ENCODE measurements around the gene PIK3R3. TPM values are rescaled to one million over a fixed set of nuclear protein-coding genes. Genes with fewer than 3 reads are reported as not detected.

The PIK3R3 gene
- total RNA-seq, 1 experiment from 2014 or later: 19.2 TPM

DNA sequence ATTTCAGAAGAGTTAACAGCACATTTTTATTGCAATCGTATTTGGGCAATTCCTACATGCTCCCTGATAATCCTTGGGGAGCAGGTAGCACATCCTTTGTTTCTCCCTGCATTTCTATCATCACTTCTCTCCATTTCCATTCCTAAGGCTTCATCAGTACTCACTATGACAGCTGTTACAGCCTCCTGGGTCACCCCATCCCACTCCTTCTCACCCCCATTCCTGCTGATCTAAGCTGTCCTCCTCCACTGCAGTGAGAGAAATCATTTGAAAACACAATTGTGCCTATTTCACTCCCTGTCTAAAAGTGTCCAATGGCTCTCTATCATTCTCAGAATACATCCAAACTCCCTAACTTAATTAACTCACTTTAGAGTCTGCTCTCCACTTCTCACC is 25.5 kb upstream of the PIK3R3 start:
- DNase-seq (ENCODE audit: low read depth): no peak

DNA sequence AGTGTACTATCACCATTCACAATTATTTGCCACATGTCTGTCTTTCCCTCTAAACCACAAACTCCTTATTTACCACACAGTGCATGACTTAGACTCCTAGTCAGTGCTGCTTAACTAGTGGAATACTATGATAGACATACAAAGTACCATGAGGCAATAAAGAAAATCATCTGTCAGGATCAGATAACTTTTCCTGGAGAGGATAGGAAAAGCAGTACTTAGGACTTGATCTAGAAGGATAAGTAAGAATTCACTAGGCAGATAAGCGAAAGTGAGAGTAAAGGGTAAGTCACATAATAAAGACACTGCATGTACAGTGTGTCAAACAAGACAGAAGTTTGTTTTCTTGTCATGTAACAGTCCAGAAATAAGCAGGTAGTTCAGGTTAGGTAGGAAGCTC is 21.3 kb upstream of the PIK3R3 start:
- peak; percentile 46 for DNase-seq (ENCODE audit: low read depth)

DNA sequence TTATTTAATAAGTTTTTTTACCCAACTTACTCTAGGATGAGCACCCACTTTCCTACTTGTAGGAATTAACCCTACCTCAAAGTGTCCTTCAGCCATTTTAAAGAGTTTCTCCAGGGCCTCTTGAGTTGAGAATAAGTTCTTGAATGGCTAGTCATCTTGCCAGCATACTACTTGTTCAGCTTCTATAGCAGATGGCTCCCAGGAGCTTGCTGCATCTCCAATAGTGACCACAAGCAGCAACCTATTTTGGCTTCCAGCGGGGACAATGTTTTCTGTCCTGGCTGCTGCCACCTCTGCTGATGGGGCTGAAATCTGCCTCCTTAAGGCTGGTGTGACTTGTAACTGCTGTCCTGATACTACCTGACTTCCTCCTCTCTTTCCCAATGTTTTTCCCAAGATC is 20.8 kb upstream of the PIK3R3 start:
- no peak for DNase-seq (ENCODE audit: low read depth)

DNA sequence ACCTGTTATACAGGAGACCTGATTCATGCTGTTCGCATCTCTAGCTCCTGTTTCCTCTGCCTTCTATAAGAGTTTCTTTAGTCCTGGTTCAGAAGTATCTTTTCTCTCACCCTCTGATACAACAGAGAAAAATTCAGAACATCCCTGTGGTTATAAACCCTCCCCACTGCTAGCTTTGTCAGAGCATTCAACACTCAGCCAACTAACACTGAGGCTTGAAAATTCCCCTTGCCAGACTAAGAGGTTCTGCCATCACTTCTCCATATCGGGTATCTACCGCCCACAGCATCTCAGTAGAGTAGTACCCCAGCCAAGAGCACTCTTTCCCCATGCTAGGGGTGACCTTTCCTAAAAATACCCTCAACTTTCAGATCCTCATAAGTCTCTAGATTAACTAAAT is 19.6 kb upstream of the PIK3R3 start:
- peak; percentile 76 for DNase-seq (ENCODE audit: low read depth)

DNA sequence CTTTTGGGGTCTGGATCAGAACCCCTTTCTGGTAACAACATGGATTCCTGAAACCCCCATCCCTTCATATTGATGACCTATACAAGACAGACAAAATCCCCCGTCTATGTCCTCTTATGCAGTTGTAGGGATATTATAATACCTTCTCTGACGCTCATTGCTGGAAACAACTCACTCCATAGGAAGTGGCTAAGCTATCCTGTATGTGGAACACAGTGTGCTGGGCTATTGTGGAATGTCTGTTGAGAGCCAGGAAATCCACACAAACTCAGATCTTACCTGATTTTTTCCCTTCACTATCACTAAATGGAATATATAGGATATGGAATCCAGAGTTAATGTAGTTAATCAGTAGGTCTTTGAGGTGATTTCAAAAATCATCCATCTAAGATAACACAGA is 17.7 kb upstream of the PIK3R3 start:
- no peak for DNase-seq (ENCODE audit: low read depth)

DNA sequence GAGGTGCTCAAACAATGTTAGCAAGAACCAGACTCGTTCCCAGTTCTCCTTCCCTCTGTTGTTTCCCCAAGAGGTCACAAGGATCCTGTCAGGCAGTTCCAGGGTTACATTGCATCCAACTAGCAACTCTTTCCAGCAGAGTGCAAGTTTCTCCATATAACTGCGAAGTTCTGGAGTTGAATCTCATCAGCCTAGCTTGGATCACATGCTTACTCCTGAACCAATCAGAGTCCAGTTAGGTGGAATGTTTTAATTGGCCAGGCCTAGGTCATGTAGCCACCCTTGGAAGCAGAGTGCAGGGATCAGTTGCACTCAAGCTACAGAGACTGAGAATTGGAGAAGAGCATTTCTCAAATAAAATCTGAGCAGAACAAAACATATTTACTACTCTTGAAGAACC is 15.9 kb upstream of the PIK3R3 start:
- no peak for DNase-seq (ENCODE audit: low read depth)

DNA sequence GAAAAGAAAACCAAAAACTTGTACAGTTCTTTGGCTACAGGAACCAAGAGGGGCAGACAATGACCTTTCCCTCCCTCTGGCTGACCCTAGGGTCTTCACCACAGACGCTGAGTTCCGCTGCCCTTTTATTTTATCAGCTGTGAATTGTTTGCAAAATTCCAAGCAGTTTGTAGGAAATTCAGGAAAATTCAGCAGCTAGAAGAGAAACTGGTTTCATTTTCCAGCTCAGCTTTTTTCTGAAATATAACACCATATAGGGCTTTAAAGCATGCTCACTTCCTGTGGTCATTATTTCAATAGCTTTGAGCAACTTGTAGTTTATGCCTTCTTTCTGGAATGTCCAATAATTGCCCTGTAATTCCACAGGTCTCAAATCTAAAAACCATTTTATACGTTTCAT is 5.5 kb upstream of the PIK3R3 start:
- peak; percentile 68 for DNase-seq (ENCODE audit: low read depth)

DNA sequence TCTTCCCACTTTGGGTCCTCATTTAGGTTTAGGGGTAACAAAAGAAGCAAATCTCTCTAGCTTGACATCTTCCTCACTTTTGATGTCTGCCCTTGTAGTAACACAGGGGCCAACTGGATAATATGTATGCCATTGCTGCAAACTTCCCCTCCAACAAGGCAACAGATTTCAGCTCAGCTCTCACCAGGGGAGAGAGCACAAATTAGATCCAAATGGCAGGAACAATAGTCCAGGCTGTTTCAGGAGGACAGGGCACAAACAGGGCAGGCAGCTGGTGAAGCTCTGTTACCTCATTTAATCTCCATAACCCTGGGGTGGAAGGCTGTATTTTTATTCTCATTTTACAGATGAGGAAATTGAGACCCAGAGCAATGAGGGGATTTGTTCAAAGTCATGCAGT is 4.3 kb upstream of the PIK3R3 start:
- no peak for DNase-seq (ENCODE audit: low read depth)

DNA sequence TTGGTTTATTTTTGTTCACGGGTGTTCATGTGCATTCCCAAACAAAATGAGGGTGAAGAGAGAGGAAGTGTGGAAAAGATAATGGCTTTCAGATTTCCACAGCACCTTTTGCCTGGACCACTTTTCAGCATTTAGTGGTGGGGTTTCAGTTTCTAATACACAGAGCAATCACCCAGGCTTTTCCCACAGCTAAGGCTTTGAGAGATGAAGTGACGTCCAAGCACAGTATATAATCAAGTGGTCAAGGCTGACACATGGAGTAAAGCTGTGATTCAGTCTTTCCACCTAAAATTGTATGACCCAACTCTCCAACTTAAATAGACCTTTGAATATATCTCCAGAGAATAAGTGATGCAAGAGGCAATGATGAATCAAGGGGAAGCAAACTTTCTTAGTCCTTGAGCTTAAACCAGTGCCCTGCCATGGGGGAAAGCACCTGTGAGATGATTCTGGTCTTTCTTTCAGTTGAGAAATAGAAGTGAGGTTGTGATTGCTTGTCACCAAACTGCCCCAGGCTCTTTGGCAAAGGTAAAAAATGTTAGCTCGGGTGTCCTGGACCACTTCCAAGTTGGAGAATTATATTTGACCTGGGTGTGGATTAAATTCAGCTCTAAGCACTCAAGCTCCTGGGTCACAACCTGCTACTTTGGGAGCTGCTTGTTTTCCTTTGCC is 2.4 kb upstream of the PIK3R3 start:
- peak; percentile 76 for DNase-seq (ENCODE audit: low read depth)

DNA sequence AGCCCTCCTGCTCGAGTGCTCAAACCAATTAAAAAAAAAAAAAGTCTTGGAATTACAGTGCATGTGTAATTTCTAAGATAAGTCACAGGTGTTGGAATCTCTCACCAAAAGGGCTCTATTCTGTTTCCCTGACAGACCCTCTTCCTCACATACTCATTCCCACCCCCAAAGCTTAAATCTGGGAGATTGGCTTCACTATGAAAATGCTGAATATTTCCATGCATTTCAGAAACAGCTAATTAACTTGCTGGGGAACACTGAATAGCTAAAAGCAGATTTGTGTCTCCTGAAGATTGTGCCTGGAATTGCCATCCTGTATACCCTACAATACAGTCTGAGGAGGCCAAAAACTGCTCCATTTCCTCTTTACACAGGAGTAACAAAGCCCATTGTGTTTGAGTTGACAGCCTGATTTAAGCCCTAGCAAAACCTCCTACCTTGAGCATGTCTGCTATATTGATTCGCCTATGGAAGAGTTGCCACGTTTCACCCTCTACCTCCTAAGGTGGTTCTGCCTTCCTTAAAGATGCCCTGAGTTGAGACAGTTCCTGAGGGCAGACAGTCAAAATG is 1.4 kb upstream of the PIK3R3 start:
- DNase-seq (ENCODE audit: low read depth): no peak

DNA sequence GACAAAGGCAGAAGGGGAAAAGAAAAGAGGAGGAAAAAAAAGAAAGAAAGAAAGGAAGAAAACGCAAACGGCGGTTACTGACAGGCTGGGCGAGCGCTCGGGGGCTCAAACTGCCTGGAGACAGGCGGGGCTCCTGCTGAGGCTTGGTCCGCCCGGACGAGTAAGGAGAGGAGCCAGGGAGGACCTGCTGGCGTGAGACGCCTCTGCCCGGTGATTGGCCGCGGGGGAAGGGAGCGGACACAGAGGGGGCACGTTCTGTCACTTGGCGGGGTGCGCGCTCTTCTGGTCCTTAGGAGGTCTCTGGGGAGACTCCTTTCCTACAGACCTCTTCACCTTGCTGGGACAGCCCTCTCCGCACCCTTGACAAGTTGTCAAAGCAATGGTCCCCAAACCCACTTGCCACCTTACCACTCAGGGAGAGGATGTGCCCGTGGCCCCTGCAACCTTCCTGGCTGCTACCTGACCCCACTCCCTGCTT is 791 bp upstream of the PIK3R3 start:
- no peak for DNase-seq (ENCODE audit: low read depth)

DNA sequence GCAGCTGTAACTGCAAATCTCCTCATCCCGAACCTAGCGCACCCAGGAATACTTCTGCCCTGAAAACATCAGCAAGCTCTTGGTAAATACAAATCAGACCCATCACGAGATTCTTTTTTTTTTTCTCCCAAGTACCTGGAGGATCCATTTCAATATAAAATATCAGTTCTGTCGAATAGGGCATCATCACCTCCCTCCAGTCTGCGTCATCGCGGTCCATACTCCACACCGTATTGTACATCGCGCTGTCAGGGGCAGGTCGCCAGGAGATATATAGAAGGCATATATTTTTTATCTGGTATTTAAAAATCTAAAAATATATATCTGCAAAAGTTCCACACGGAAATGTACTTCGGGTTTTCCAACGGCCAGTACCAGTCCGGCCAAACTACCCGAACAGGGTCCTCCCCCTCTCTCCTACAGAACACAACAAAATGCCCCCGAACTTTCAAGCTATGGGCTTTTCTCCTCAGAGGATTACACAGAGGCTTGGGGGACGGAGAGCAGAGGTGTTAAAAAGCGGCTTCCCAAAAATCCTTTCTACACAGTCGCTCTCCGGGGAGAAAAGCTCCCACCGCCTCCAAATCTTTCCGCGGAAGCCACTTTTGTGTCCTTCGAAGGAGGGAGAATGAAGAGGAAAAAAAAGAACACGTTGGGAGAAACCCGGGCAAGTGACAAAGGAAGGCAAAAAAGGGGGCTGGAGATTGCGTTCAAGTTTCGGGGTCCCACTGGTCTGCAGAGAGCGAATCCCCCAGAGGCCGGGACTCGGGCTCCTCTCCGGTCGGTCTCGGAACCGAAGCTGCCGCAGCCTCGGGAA is 509 bp downstream of the PIK3R3 start:
- peak; percentile 47 for DNase-seq (ENCODE audit: low read depth)

DNA sequence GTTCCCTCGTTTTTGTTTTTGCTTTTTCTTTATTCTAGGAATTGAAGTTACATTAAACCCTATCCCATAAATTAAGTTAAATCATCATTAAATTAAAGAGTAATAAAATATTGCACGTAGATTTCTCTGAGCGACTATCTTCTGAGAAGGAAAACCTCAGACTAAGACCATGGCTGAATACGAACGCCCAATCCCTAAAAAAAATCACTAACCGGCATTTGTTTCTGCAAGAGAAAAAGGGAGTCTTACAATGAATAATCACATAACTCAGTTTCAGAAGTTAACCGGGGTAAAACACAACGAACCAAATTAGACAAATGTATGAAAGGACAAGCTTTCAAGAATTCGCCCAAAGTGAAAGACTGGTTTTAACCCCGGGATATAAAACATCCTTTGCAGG is 1.3 kb downstream of the PIK3R3 start:
- no peak for DNase-seq (ENCODE audit: low read depth)

DNA sequence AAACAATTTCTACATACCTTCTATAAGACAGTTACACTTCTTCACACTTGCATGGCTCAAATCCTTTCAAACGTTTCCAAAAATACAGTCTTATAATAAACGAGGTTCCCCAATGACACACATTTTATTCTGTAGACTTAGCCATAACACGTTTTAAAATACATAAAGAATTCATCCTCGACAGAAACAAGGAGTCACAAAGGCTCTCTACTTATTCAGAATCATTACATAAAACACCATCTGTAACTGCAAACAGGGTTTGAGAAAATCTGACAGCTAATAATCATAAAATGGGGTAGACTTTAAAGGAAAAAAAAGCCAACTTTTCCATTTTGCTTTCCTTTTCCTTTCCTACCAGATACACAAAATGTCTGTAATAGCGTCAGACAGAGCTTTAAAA is 1.8 kb downstream of the PIK3R3 start:
- no peak for DNase-seq (ENCODE audit: low read depth)

DNA sequence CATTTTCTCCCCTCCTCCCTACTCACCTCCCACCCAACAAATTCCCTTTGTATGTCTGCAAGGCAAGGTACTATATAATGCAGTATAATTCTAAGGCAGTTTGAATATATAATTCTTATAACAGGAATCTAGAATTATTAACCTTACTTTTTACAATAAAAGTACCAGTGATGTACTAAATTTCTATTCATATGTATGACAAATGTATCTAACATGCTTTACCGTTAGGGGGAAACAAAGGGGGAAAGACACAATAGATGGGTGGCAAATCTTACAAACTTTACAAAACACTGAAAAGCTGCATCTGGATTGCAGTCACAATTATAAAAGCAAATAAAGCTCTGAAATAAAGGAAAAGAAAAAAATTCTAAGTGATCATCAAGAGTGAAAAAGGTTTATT is 2.3 kb downstream of the PIK3R3 start:
- DNase-seq (ENCODE audit: low read depth): no peak

DNA sequence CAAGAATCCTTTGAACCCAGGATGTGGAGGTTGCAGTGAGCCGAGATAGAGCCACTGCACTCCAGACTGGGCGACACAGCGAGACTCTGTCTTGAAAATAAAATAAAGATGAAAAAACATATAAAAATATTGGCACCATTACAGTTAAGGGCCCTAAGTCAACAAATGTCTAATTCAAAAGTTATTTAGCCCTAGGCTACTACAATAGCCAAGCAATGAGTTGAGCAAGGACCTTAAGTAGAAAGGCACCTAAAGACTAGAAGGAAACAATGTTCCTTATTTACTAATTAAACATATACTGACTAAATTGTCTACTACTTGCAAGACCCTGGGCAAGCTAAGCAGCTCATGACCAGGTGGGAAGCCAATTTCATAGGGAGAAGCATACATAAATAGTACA is 4.1 kb downstream of the PIK3R3 start:
- DNase-seq (ENCODE audit: low read depth): no peak

DNA sequence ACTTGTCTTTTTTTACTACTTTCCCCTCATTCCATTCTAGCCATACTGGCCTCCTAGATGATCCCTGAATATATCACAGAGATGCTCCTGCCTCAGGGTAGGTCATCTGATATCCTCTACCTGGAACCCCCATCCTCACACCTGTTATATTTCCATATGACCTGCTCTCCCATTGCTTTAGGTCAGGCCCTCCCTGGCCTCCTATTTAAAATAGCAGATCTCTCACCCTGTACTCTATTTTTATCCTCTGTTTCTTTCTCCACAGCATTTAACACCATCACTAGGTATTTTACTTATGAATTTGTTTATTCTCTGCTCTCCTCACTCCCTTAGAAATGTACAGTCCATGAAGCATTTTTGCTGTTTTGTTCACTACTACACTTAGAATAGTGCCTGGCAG is 13.6 kb downstream of the PIK3R3 start:
- no peak for DNase-seq (ENCODE audit: low read depth)

DNA sequence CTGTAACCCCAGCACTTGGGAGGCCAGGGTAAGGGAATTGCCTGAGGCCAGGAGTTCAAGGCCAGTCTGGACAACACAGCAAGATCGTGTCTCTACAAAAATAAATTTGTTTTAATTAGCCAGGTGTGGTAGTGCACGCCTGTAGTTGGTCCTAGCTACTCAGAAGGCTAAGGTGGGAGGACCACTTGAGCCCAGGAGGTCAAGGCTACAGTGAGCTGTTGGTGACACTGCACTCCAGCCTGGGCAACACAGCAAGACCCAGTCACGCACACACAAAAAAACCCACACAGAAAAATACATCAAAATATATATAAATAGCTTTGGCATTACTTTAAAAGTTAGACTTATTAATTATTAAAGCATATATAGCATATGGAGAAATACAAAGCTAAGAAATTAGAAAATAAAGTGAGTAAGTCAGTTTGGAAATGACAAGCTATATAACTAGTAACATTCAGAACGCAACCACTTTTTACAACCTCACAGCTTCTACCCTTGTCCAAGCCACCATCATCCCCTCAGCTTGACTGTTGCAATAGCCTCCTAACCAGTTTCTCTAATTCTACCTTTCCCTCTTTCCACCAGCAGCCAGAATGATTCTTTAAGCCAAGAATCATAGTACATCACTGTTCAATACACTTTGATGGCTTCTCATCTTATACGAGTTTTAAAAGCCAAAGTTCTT is 14.5 kb downstream of the PIK3R3 start:
- DNase-seq (ENCODE audit: low read depth): no peak

DNA sequence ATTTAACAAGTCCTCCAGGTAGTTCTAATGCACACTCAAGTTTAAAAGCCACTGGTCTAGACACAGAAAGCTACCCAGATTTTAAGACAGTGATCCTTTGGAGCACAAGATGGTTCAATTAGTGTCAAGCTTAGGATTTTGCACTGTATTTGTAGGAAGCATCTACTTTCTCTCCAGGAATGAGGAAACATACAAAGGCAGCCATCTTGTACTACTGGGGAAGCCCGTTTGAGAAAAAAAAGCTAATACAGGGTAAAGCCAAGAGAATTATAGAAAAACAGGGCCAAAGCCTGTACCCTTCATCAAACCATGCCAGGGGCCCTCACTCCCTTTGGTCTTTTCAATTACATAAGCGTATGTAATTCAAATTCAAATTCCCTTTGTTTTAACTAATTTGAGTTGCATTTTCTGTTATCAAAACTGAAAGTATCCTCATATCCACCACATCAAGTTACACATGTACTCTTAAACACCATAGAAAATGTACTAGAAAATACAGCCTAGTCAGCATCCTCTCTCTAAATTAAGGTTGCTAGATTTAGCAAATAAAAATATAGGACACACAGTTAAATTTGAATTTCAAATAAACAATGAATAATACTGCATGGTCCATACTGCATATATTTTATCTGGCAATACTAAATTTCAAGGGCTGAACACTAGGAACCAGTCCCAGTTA is 17.4 kb downstream of the PIK3R3 start:
- DNase-seq (ENCODE audit: low read depth): no peak

DNA sequence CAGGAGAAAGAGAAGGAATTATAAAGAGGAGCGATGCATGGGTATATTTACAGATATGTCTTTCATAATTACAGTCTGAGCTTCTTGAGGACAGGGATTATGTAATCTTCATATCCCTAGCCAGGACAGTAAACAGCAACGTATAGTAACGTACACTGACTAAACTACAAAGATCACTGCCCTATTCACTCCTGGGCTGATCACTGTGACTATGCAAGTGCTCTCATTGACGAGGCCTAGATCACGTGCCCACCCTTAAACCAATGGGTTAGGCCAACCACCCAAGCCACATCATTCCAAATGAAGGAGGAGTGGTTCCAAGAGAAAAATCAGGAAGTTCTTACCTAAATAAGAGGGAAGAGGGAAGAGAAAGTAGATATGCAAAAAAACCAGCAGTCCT is 18.5 kb downstream of the PIK3R3 start:
- no peak for DNase-seq (ENCODE audit: low read depth)

DNA sequence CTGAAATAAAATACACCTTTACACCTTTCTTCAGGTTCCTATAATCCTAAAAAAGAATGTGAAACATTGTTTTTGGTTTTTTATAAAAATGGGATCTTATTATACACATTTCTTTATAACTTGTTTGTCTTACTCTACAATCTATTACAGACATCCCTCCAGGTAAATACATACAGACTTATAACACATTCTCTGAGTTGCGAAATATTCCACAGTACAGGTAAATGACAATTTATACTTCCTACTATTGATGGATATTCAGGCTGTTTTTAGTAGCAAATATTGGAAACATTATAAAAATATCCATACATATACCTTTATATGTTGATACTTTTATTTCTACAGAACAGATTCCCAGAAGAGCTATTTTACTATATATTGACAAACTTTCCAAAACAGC is 20.3 kb downstream of the PIK3R3 start:
- DNase-seq (ENCODE audit: low read depth): no peak

DNA sequence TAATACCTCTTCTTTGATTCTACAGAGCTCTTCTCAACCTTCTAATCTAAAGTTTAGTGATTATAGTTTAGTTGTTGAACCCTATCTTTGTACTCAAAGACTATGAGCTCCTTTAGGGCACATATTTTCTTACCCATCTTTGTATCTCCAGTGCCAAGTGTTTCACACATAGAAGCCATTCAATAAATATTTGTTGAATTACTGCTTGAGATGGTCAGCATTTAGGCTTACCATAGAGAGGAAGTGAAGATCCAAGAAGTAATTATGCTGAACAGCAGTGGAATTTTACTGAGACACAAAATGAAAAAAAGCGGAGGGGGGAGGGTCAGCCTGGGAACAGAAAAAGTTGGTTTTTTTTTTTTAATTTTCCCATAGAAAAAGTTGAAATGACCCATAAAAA is 21.9 kb downstream of the PIK3R3 start:
- no peak for DNase-seq (ENCODE audit: low read depth)
